ENCODE results near the gene ANKRD17.

- no peak for TF ChIP-seq AEBP2 (tag by site-specific recombination; IDR thresholded peaks at IDR 0.05; ENCODE audit: borderline replicate concordance)
- no peak for TF ChIP-seq CTCF (tag by site-specific recombination; IDR thresholded peaks at IDR 0.05)
- no peak for TF ChIP-seq ZNF513 (tag by site-specific recombination; IDR thresholded peaks at IDR 0.05)
- no peak for TF ChIP-seq PBX3 (CRISPR knock-in tag; IDR thresholded peaks at IDR 0.05)
- TF ChIP-seq SALL2 (tag by site-specific recombination; IDR thresholded peaks at IDR 0.05; ENCODE audit: borderline replicate concordance) = no peak
These were observed 177.8 kb downstream of the ANKRD17 start for GRCh38 chr4:73080789-73081188.
